WTC11 (cell line): ENCODE measurements around the gene ACVR1B. TPM values are rescaled to one million over a fixed set of nuclear protein-coding genes. Genes with fewer than 3 reads are reported as not detected.

Experiments used
- ATAC-seq: fragments of 200-7000 bp; cut with Tn5 transposase; 2 replicates; pipeline ENCODE4 v1.10.0; 2021; ENCODE audit warnings: mild to moderate bottlenecking, moderate library complexity
- CTCF ChIA-PET: fragments of 300-600 bp; sonication (Branson Sonifier 250); formaldehyde crosslinking; loops from one replicate; lab custom pipeline; 2021; ENCODE audit warnings: antibody characterized with exemption; lab: Charles Lee
- POLR2A ChIA-PET: fragments of 350-600 bp; sonication (Branson Sonifier 250); formaldehyde crosslinking; loops from one replicate; lab custom pipeline; 2021; ENCODE audit warnings: antibody characterized with exemption; lab: Charles Lee
- DNase-seq: peaks from one replicate; pipeline ENCODE4 v3.0.0; 2021; ENCODE audit warnings: low spot score
- H3K27ac Mint-ChIP-seq: 2 replicates; pipeline ENCODE4 v1.8.0; 2021; ENCODE audit warnings: mixed read lengths
- H3K27me3 Mint-ChIP-seq: 2 replicates; pipeline ENCODE4 v1.8.0; 2021; ENCODE audit warnings: low read depth, mild to moderate bottlenecking, moderate library complexity, mixed read lengths
- H3K36me3 Mint-ChIP-seq: 2 replicates; pipeline ENCODE4 v1.8.0; 2021; ENCODE audit warnings: mixed read lengths
- H3K4me1 Mint-ChIP-seq: 2 replicates; pipeline ENCODE4 v1.8.0; 2022; ENCODE audit warnings: mixed read lengths
- H3K4me3 Mint-ChIP-seq: 2 replicates; pipeline ENCODE4 v1.8.0; 2021; ENCODE audit warnings: mild to moderate bottlenecking, moderate library complexity, mixed read lengths
- H3K9me3 Mint-ChIP-seq: 2 replicates; pipeline ENCODE4 v1.8.0; 2021; ENCODE audit warnings: mixed read lengths
- E2F4 ChIP-seq: sonication (generic); formaldehyde crosslinking; IDR thresholded peaks from 2 replicates; pipeline ENCODE4 v1.8.1; 2022; ENCODE audit warnings: low read depth, mild to moderate bottlenecking, moderate library complexity, missing genetic modification reagents, borderline replicate concordance
- FOXP1 ChIP-seq: sonication (generic); formaldehyde crosslinking; IDR thresholded peaks from 2 replicates; pipeline ENCODE4 v1.8.0; 2022; ENCODE audit warnings: missing genetic modification reagents, mild to moderate bottlenecking, moderate library complexity, borderline replicate concordance
- GRHL2 ChIP-seq: fragments of 250-450 bp; sonication (Bioruptor Pico); IDR thresholded peaks from 2 replicates; pipeline ENCODE4 v1.8.0; 2022; ENCODE audit warnings: mild to moderate bottlenecking, moderate library complexity; ENCODE audit not compliant: insufficient replicate concordance, severe bottlenecking
- IRF1 ChIP-seq: sonication (generic); formaldehyde crosslinking; IDR thresholded peaks from 2 replicates; pipeline ENCODE4 v1.8.0; 2023; ENCODE audit warnings: missing genetic modification reagents
- MAX ChIP-seq: sonication (generic); formaldehyde crosslinking; IDR thresholded peaks from 2 replicates; pipeline ENCODE4 v1.8.0; 2022; ENCODE audit warnings: mild to moderate bottlenecking, missing genetic modification reagents
- MYBL2 ChIP-seq: sonication (generic); formaldehyde crosslinking; IDR thresholded peaks from 2 replicates; pipeline ENCODE4 v1.8.1; 2023; ENCODE audit warnings: mild to moderate bottlenecking, moderate library complexity, missing genetic modification reagents
- NR1H2 ChIP-seq: sonication (generic); formaldehyde crosslinking; IDR thresholded peaks from 2 replicates; pipeline ENCODE4 v1.9.0; 2021; ENCODE audit warnings: mild to moderate bottlenecking, moderate library complexity, missing genetic modification reagents
- NR2C2 ChIP-seq: sonication (generic); formaldehyde crosslinking; IDR thresholded peaks from 2 replicates; pipeline ENCODE4 v1.8.0; 2022; ENCODE audit warnings: mild to moderate bottlenecking, missing genetic modification reagents
- RELA ChIP-seq: sonication (generic); formaldehyde crosslinking; IDR thresholded peaks from 2 replicates; pipeline ENCODE4 v1.8.1; 2022; ENCODE audit warnings: missing genetic modification reagents, mild to moderate bottlenecking, borderline replicate concordance
- SMAD4 ChIP-seq: sonication (generic); formaldehyde crosslinking; IDR thresholded peaks from 2 replicates; pipeline ENCODE4 v1.8.0; 2022; ENCODE audit warnings: mild to moderate bottlenecking, missing genetic modification reagents
- SOX15 ChIP-seq: fragments of 250-450 bp; sonication (Bioruptor Pico); IDR thresholded peaks from 2 replicates; pipeline ENCODE4 v1.9.0; 2021; ENCODE audit warnings: mild to moderate bottlenecking
- ZNF138 ChIP-seq: sonication (generic); formaldehyde crosslinking; conservative IDR thresholded peaks from 2 replicates; pipeline ENCODE4 v1.8.1; 2022; ENCODE audit warnings: mild to moderate bottlenecking, moderate library complexity, missing genetic modification reagents
- ZNF263 ChIP-seq: sonication (generic); formaldehyde crosslinking; IDR thresholded peaks from 2 replicates; pipeline ENCODE4 v1.8.1; 2022; ENCODE audit warnings: low read depth, mild to moderate bottlenecking, moderate library complexity, missing genetic modification reagents
- ZNF317 ChIP-seq: sonication (generic); formaldehyde crosslinking; IDR thresholded peaks from 2 replicates; pipeline ENCODE4 v1.8.1; 2023; ENCODE audit warnings: low read depth, mild to moderate bottlenecking, moderate library complexity, missing genetic modification reagents, borderline replicate concordance
- ZNF423 ChIP-seq: fragments of 250-450 bp; sonication (Bioruptor Pico); IDR thresholded peaks from 2 replicates; pipeline ENCODE4 v2.1.2; 2022; ENCODE audit warnings: mild to moderate bottlenecking, moderate library complexity
- ZSCAN18 ChIP-seq: fragments of 250-450 bp; sonication (Bioruptor Pico); IDR thresholded peaks from 2 replicates; pipeline ENCODE4 v2.1.2; 2022; ENCODE audit warnings: mild to moderate bottlenecking, moderate library complexity
- total RNA-seq: library from RNA; stranded (reverse); gene quantifications from 3 replicates; pipeline ENCODE4 v1.2.3, GENCODE V29; 2021

Gene ACVR1B
- total RNA-seq, 1 experiment from 2014 or later = 24.1 TPM

- H3K9me3 Mint-ChIP-seq = no peaks in the 10 kb centered on the region
- CTCF ChIA-PET = interaction anchor here (1.2 to 6.6 kb wide), 2 partner anchors 11 to 17 kb away, joined by 3 to 57 read pairs; no protein-coding TSS in a partner anchor
- TF ChIP-seq SOX15 (no peak), ZNF138 (CRISPR knock-in tag) (no peak)
- peaks cover 12% of the 10 kb centered on the region for H3K27me3 Mint-ChIP-seq
- POLR2A ChIA-PET = no interaction called here
- H3K4me1 Mint-ChIP-seq = peaks cover 9% of the 10 kb centered on the region
- no peak for ATAC-seq
- no peak overlapping the region for H3K27ac Mint-ChIP-seq
- H3K4me3 Mint-ChIP-seq = no peak overlapping the region
- H3K36me3 Mint-ChIP-seq = no peaks in the 10 kb centered on the region
- no peak for DNase-seq
Measured at GRCh38 chr12:52042706-52043385, 91.3 kb downstream of the ACVR1B start.

GRCh38 chr12:52043386-52044212 is 92.1 kb downstream of the ACVR1B start:
- CTCF ChIA-PET = interaction anchor here (0.9 to 6.6 kb wide), 5 partner anchors 12 to 76 kb away, joined by 3 to 57 read pairs (median 4); no protein-coding TSS in a partner anchor
- Mint-ChIP-seq H3K9me3 (no peaks in the 10 kb centered on the region), H3K4me1 (peaks cover 4% of the 10 kb centered on the region), H3K4me3 (no peak overlapping the region), H3K27ac (no peak overlapping the region; the same call in 1 of the 2 replicates), H3K27me3 (peaks cover 15% of the 10 kb centered on the region), H3K36me3 (no peaks in the 10 kb centered on the region)
- DNase-seq (no peak), ATAC-seq (no peak)
- POLR2A ChIA-PET = interaction anchor here (1.4 kb wide), 1 partner anchor 11 kb away, joined by 6 read pairs; no protein-coding TSS in a partner anchor
- TF ChIP-seq NR2C2 (CRISPR knock-in tag) = no peak
- no peak for TF ChIP-seq FOXP1 (CRISPR knock-in tag)
- TF ChIP-seq ZSCAN18 (CRISPR knock-in tag) = no peak
- TF ChIP-seq MYBL2 (CRISPR knock-in tag) = no peak
- no peak for TF ChIP-seq IRF1
- no peak for TF ChIP-seq GRHL2 (CRISPR knock-in tag)
- no peak for TF ChIP-seq SMAD4 (CRISPR knock-in tag)
- TF ChIP-seq ZNF423 = no peak
- TF ChIP-seq RELA (CRISPR knock-in tag) = no peak
- no peak for TF ChIP-seq E2F4

GRCh38 chr12:52044292-52044983 is 92.9 kb downstream of the ACVR1B start:
- ATAC-seq = no peak
- POLR2A ChIA-PET = interaction anchor here (1.4 kb wide), 1 partner anchor 11 kb away, joined by 6 read pairs; no protein-coding TSS in a partner anchor
- no peak for DNase-seq
- peaks cover 20% of the 10 kb centered on the region for H3K27me3 Mint-ChIP-seq
- peaks cover 6% of the 10 kb centered on the region for H3K4me1 Mint-ChIP-seq
- H3K36me3 Mint-ChIP-seq = no peaks in the 10 kb centered on the region
- no peak overlapping the region for H3K27ac Mint-ChIP-seq
- no peaks in the 10 kb centered on the region for H3K9me3 Mint-ChIP-seq
- H3K4me3 Mint-ChIP-seq = no peak overlapping the region
- no peak for TF ChIP-seq IRF1
- TF ChIP-seq E2F4 = no peak
- TF ChIP-seq MYBL2 (CRISPR knock-in tag) = no peak
- no peak for TF ChIP-seq ZNF263
- no peak for TF ChIP-seq MAX
- TF ChIP-seq ZNF317 (CRISPR knock-in tag) = no peak
- TF ChIP-seq NR1H2 (CRISPR knock-in tag) = no peak
- CTCF ChIA-PET = interaction anchor here (0.9 to 6.6 kb wide), 5 partner anchors 12 to 76 kb away, joined by 3 to 57 read pairs (median 4); no protein-coding TSS in a partner anchor
